ENCODE results near the gene PPM1F.

DNA sequence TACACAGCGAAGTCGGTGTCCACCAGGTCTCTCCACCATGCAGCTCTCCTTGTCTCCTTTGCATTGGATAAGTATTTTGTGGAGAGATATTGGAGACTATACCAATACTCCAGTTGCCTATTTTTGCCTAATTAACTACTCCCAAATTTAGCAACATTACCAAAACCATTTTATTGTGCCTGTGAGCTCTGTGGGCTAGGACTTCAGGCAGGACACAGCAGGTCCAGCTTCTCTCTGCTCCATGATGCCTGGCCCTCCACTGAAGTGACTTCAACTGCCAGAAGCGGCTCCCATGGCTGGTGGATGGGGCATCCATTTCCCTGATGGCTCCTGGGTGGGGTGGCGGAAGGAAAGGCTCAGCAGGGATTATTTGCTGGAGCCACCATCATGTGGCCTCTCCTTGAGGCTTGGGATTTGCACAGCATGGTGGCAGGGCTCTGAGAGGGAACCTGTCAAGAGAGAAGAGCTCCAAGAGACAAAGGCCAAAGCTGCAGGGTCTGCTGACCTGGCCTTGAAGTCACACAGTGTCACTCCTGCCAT lies 48.3 kb downstream of the PPM1F start:
- TF ChIP-seq, protein P1, sequence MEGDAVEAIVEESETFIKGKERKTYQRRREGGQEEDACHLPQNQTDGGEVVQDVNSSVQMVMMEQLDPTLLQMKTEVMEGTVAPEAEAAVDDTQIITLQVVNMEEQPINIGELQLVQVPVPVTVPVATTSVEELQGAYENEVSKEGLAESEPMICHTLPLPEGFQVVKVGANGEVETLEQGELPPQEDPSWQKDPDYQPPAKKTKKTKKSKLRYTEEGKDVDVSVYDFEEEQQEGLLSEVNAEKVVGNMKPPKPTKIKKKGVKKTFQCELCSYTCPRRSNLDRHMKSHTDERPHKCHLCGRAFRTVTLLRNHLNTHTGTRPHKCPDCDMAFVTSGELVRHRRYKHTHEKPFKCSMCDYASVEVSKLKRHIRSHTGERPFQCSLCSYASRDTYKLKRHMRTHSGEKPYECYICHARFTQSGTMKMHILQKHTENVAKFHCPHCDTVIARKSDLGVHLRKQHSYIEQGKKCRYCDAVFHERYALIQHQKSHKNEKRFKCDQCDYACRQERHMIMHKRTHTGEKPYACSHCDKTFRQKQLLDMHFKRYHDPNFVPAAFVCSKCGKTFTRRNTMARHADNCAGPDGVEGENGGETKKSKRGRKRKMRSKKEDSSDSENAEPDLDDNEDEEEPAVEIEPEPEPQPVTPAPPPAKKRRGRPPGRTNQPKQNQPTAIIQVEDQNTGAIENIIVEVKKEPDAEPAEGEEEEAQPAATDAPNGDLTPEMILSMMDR (IDR thresholded peaks at IDR 0.05; ENCODE audit: low read depth, low read length) = no peak
- no peak for TF ChIP-seq EZH2phosphoT487 (IDR thresholded peaks at IDR 0.05; ENCODE audit: low read depth)

All from OCI-LY3 (cell line).